Right atrium auricular region (tissue), 2 donors: ENCODE data around the gene RHBDL3. TPM values are rescaled to one million over a fixed set of nuclear protein-coding genes. Genes with fewer than 3 reads are reported as not detected.

Experiments used
- DNase-seq: peaks from one replicate; pipeline ENCODE4 v3.0.0-alpha.2; 2019; ENCODE audit warnings: low spot score
- H3K27ac ChIP-seq, 2 donors: fragments of 200-600 bp; sonication (generic); 1 replicate in 1 of 2; 2 replicates in 1 of 2; pipeline ENCODE4 v1.5.1; 2016 to 2019
- H3K27me3 ChIP-seq, 2 donors: fragments of 200-600 bp; sonication (generic); one replicate each; pipeline versions ENCODE4 v1.5.1 to v1.6.0; 2017 to 2019
- H3K36me3 ChIP-seq: fragments of 200-600 bp; sonication (generic); one replicate; pipeline ENCODE4 v1.5.1; 2016
- H3K4me1 ChIP-seq, 2 donors: fragments of 200-600 bp; sonication (generic); one replicate each; pipeline versions ENCODE4 v1.5.1 to v1.6.0; 2017 to 2019
- H3K4me3 ChIP-seq, 2 donors: fragments of 200-600 bp; sonication (generic); 1 replicate in 1 of 2; 2 replicates in 1 of 2; pipeline ENCODE4 v1.5.1; 2017 to 2019; ENCODE audit warnings: mild to moderate bottlenecking in 1 of 2, moderate library complexity in 1 of 2
- H3K9me3 ChIP-seq, 2 donors: fragments of 200-600 bp; sonication (generic); one replicate each; pipeline ENCODE4 v1.5.1; 2019
- total RNA-seq, 2 donors: library from RNA; depleted of rRNA; stranded (reverse); fragments of >200 nt; gene quantifications; one replicate each; pipeline ENCODE4 v1.1.0, GENCODE V29; 2016
- TF ChIP-seq, protein P1 (sequence below), 2 donors: fragments of 200-600 bp; sonication (generic); IDR thresholded peaks; one replicate each; pipeline ENCODE4 v1.5.1; 2019; ENCODE audit warnings: antibody characterized with exemption in 2 of 2

The RHBDL3 gene
- total RNA-seq, 2 donors from 2014 or later = 18.0 to 19.2 TPM

DNA sequence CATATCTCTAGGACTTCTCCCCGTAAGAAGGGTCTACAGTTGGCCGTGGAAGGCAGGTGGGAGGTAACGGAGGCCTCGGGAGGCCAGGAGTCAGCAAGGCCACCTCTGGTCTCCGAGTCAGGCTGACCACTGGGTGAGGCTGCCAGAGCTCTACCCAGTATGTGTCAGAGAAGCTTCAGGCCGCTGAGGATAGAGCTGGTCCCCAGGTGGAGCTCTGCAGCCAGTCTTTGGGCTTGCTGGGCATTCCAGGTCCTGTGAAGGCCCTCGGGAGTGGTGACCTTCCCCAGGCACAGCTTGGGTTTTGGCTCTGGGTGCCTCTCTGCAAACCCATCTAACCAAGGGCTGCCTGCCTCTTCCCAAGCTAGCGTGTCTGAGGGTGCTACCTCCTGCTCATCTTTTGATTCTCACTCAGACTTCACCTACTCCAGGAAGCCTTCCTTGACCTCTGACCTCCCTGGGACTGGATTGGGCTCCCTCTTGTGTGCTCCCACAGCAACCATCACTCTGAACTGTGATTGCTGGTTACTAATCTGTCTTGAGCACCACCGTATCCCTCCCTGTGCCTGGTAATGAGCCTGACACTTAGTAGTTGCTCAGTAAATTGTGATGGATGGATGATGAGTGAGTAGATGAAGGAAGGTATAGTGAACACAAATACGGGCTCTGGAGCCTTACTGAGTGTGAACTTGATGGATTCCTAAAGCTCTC is 22.3 kb downstream of the RHBDL3 start:
- DNase-seq = no peak
- no peaks in the 10 kb centered on the region for H3K27me3 ChIP-seq
- H3K27ac ChIP-seq = no peak overlapping the region
- H3K4me1 ChIP-seq = peaks cover 0 to 6% of the 10 kb centered on the region in 2 donors
- H3K36me3 ChIP-seq = no peaks in the 10 kb centered on the region
- H3K9me3 ChIP-seq = no peaks in the 10 kb centered on the region
- TF ChIP-seq, protein P1, sequence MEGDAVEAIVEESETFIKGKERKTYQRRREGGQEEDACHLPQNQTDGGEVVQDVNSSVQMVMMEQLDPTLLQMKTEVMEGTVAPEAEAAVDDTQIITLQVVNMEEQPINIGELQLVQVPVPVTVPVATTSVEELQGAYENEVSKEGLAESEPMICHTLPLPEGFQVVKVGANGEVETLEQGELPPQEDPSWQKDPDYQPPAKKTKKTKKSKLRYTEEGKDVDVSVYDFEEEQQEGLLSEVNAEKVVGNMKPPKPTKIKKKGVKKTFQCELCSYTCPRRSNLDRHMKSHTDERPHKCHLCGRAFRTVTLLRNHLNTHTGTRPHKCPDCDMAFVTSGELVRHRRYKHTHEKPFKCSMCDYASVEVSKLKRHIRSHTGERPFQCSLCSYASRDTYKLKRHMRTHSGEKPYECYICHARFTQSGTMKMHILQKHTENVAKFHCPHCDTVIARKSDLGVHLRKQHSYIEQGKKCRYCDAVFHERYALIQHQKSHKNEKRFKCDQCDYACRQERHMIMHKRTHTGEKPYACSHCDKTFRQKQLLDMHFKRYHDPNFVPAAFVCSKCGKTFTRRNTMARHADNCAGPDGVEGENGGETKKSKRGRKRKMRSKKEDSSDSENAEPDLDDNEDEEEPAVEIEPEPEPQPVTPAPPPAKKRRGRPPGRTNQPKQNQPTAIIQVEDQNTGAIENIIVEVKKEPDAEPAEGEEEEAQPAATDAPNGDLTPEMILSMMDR (IDR thresholded peaks at IDR 0.05) = no peak
- no peak overlapping the region for H3K4me3 ChIP-seq

DNA sequence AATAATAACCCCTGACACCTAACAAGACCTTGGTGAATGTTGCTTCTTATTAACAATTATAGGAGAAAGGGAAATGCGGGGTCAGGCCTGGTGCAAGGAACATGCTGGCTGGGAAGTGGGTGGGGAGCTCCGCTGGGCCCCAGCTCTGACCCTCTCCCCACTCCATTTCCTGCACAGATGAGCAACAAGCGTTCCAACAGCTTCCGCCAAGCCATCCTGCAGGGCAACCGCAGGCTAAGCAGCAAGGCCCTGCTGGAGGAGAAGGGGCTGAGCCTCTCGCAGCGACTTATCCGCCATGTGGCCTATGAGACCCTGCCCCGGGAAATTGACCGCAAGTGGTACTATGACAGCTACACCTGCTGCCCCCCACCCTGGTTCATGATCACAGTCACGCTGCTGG is 23.0 kb downstream of the RHBDL3 start:
- Histone ChIP-seq H3K9me3 (no peaks in the 10 kb centered on the region), H3K4me3 (no peak overlapping the region), H3K4me1 (peaks cover 0 to 6% of the 10 kb centered on the region in 2 donors), H3K27me3 (no peaks in the 10 kb centered on the region), H3K36me3 (no peaks in the 10 kb centered on the region), H3K27ac (no peak overlapping the region)
- no peak for DNase-seq
- TF ChIP-seq, protein P1 (IDR thresholded peaks at IDR 0.05) = no peak

DNA sequence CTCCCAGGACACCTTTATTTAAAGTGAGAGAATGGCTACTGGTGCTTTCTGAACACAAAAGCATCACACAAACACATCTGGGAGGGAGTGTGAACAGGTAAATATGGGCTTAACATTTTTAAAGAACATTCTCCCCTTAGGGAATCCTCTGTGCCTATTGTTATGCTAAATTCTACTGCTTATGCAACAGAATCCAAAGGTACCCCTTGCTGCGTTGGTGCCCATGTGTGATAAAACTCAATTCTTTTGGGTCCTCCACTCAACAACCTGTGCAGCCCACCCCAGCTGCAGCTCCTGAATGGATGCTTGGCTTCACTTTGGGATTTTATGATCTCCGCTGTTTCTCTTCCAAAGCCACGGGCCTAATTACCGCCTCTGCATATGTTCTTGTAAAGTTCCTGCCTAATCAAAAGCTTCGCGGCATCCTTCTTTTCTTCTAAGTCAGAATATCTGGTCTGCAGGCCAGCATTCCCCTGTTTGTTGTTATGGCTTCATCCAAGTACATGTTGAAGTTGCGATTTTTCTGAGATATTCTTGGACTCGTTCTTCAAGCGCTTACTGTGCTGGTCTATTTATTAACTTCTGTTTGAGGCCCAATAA is 23.9 kb downstream of the RHBDL3 start:
- H3K4me1 ChIP-seq = no peaks in the 10 kb centered on the region
- DNase-seq = no peak
- no peaks in the 10 kb centered on the region for H3K36me3 ChIP-seq
- H3K9me3 ChIP-seq = no peaks in the 10 kb centered on the region
- TF ChIP-seq, protein P1 (IDR thresholded peaks at IDR 0.05) = no peak
- H3K4me3 ChIP-seq = no peak overlapping the region
- H3K27me3 ChIP-seq = no peaks in the 10 kb centered on the region
- H3K27ac ChIP-seq = no peak overlapping the region

DNA sequence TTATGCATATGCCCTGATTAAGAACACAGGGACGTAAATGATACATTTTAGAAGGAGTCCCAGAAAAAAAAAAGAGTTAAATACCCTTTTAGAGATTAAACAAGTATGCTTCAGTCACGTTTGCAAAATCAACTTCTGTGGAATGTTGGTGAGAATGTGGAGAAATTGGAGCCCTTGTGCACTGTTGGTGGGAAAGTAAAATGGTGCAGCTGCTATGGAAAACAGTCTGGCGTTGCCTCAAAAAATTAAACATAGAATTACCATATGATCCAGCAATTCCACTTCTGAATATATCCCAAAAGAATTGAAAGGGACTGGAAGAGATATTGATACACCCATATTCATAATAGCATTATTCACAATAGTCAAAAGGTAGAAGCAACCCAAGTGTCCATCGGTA is 26.5 kb downstream of the RHBDL3 start:
- TF ChIP-seq, protein P1 (IDR thresholded peaks at IDR 0.05) = no peak
- H3K9me3 ChIP-seq = no peaks in the 10 kb centered on the region
- no peak for DNase-seq

DNA sequence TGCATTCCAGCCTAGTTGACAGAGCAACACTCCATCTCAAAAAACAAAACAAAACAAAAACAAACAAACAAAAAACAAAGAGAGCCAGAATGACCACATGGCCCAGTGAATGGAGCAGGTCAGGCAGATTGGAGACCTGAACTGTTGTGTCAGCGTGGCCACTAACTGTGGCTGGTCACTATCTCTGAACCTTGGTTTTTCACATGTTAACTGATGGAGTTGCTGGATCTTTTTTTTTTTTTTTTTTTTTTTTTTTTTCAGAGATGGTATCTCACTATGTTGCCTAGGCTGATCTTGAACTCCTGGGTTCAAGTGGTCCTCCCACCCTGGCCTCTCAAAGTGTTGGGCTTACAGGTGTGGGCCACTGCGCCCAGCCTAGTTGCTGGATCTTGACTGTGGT is 31.8 kb downstream of the RHBDL3 start:
- H3K4me1 ChIP-seq = no peaks in the 10 kb centered on the region
- no peaks in the 10 kb centered on the region for H3K9me3 ChIP-seq
- TF ChIP-seq, protein P1 (IDR thresholded peaks at IDR 0.05) = no peak
- no peak for DNase-seq
- no peak overlapping the region for H3K4me3 ChIP-seq
- H3K27me3 ChIP-seq = no peaks in the 10 kb centered on the region
- no peak overlapping the region for H3K27ac ChIP-seq
- no peaks in the 10 kb centered on the region for H3K36me3 ChIP-seq

More for the DNA sequence above, 26.5 kb downstream of the RHBDL3 start:
- Histone ChIP-seq H3K36me3 (no peaks in the 10 kb centered on the region), H3K4me3 (no peak overlapping the region), H3K4me1 (no peaks in the 10 kb centered on the region), H3K27me3 (no peaks in the 10 kb centered on the region), H3K27ac (no peak overlapping the region)
